GM12878 (cell line): Measurements from ENCODE around the gene FCHSD2. TPM values are rescaled to one million over a fixed set of nuclear protein-coding genes. Genes with fewer than 3 reads are reported as not detected.
A peak's percentile ranks its signal among the peaks of the same experiment; 100 is the strongest.
"Not testable (repeated sequence)": the region's sequence is repeated elsewhere in the genome, so short reads cannot be mapped to it uniquely, and the experiment has no call there.

Experiments
- ATAC-seq: fragments of 200-7000 bp; cut with Tn5 transposase; 3 replicates; pipeline ENCODE4 v1.9.1; 2020; ENCODE audit warnings: mild to moderate bottlenecking, moderate library complexity
- BruUV-seq: library from RNA; stranded (reverse); fragments of 400-500 nt; replicated peaks from 2 replicates; lab custom pipeline; 2021; lab: Mats Ljungman, UMichigan
- CTCF ChIA-PET: fragments of 300-600 bp; sonication (Branson Sonifier 250); formaldehyde crosslinking; extraction: SDS; loops from one replicate; lab custom pipeline; 2021; ENCODE audit warnings: inconsistent platforms; lab: Yijun Ruan, JAX
- POLR2A ChIA-PET: fragments of 350-600 bp; formaldehyde crosslinking; extraction: SDS; loops from one replicate; lab custom pipeline; 2021; ENCODE audit warnings: inconsistent platforms; lab: Charles Lee
- RAD21 ChIA-PET: fragments of 300-600 bp; sonication (Branson Sonifier 250); formaldehyde crosslinking; loops from one replicate; lab custom pipeline; 2023; ENCODE audit warnings: antibody characterized with exemption; ENCODE audit not compliant: unreplicated experiment; lab: Charles Lee
- SMC1A ChIA-PET: fragments of 300-600 bp; sonication (Branson Sonifier 250); formaldehyde crosslinking; loops from one replicate; lab custom pipeline; 2023; ENCODE audit not compliant: unreplicated experiment, uncharacterized antibody; lab: Charles Lee
- DNase-seq: peaks from one replicate; pipeline ENCODE4 v3.0.0-alpha.2; 2011; ENCODE audit warnings: low read depth, low spot score
- FAIRE-seq: peaks from 3 replicates; lab custom pipeline; 2011; peaks lifted over from hg19 to GRCh38; lab: Jason Lieb, UNC
- H2AFZ ChIP-seq: 2 replicates; pipeline ENCODE4 v1.6.0; 2011; ENCODE audit warnings: low read depth, low read length, control low read depth; ENCODE audit not compliant: control insufficient read depth
- H3K27ac ChIP-seq: 2 replicates; pipeline ENCODE4 v1.5.1; 2011; ENCODE audit warnings: control low read depth; ENCODE audit not compliant: control insufficient read depth, insufficient read depth
- H3K27me3 ChIP-seq, 2 experiments: replicated peaks in 1 of 2; 2 replicates each; pipeline versions ENCODE4 v1.6.0 to v1.6.1; 2011; ENCODE audit warnings: low read length in 1 of 2; ENCODE audit not compliant: control insufficient read depth in 2 of 2, insufficient read depth in 2 of 2
- H3K36me3 ChIP-seq, 2 experiments: 2 replicates each; pipeline ENCODE4 v1.5.1; 2011; ENCODE audit warnings: low read length in 1 of 2; ENCODE audit not compliant: control insufficient read depth in 2 of 2, insufficient read depth in 2 of 2
- H3K4me1 ChIP-seq: 2 replicates; pipeline ENCODE4 v1.6.1; 2011; ENCODE audit warnings: mild to moderate bottlenecking, low read length, moderate library complexity, mixed read lengths; ENCODE audit not compliant: control insufficient read depth, insufficient read depth
- H3K4me2 ChIP-seq: 2 replicates; pipeline ENCODE4 v1.6.0; 2011; ENCODE audit warnings: control low read depth; ENCODE audit not compliant: control insufficient read depth, insufficient read depth
- H3K4me3 ChIP-seq: fragments of 200-600 bp; sonication (generic); 2 replicates; pipeline ENCODE4 v1.5.1; 2016
- H3K79me2 ChIP-seq: 2 replicates; pipeline ENCODE4 v1.6.0; 2011; ENCODE audit warnings: low read length; ENCODE audit not compliant: control insufficient read depth, insufficient read depth
- H3K9ac ChIP-seq: 2 replicates; pipeline ENCODE4 v1.8.0; 2011; ENCODE audit warnings: low read length, control low read depth, mixed read lengths; ENCODE audit not compliant: control insufficient read depth, insufficient read depth
- H3K9me3 ChIP-seq: replicated peaks from 3 replicates; pipeline ENCODE4 v1.5.1; 2011; ENCODE audit warnings: mild to moderate bottlenecking, low read length; ENCODE audit not compliant: control insufficient read depth, insufficient read depth
- H4K20me1 ChIP-seq: 2 replicates; pipeline ENCODE4 v1.6.0; 2011; ENCODE audit not compliant: control insufficient read depth, insufficient read depth
- ASH2L ChIP-seq: fragments of 300-600, 200-600 bp; sonication (generic); IDR thresholded peaks from 2 replicates; pipeline ENCODE4 v1.6.1; 2017; ENCODE audit warnings: low read depth, mild to moderate bottlenecking, borderline replicate concordance
- MTA2 ChIP-seq: fragments of 450-650 bp; IDR thresholded peaks from 2 replicates; pipeline ENCODE4 v1.6.1; 2016; ENCODE audit warnings: low read depth, mild to moderate bottlenecking, moderate library complexity
- SPI1 ChIP-seq: IDR thresholded peaks from 2 replicates; pipeline ENCODE4 v1.6.1; 2011; ENCODE audit warnings: low read depth, mild to moderate bottlenecking, low read length, moderate library complexity, borderline replicate concordance; ENCODE audit not compliant: insufficient read depth
- WGBS: methylation state at CpG from one replicate; pipeline ENCODE4 v1.1.6; 2016; ENCODE audit warnings: low lambda C conversion rate; ENCODE audit not compliant: insufficient replicate concordance, insufficient coverage; ENCODE audit errors: missing lambda C conversion rate; 5-methylcytosine and 5-hydroxymethylcytosine counted together
- in situ Hi-C: fragments of 300-500 bp; cut with MboI; formaldehyde crosslinking; loops from 9 replicates; pipeline ENCODE4 v1.14.3; 2018; ENCODE audit warnings: mixed read lengths
- intact Hi-C: fragments of 100-400 bp; cut with micrococcal nuclease; formaldehyde crosslinking; loops from one replicate; pipeline ENCODE4 v1.14.2; 2022; ENCODE audit not compliant: unreplicated experiment
- polyA plus RNA-seq, 11 experiments: library from polyadenylated mRNA; depleted of rRNA in 4 of 11; unstranded in 6 of 11; stranded (reverse) in 5 of 11; fragments of >200 nt; fragmentation: Nextera tagmentation in 4 of 11; fragmentation: Illumina TruSeq in 1 of 11; extraction: Ambion mirVana in 4 of 11; extraction: Trizol in 1 of 11; gene quantifications; 1 replicate in 1 of 11; 2 replicates in 10 of 11; pipeline versions ENCODE4 v1.2.1 to v1.2.3, GENCODE V29; 2011 to 2016; ENCODE audit warnings: inconsistent platforms in 2 of 11, missing spikeins in 2 of 11, low read depth in 1 of 11
- total RNA-seq, 4 experiments: library from RNA; depleted of rRNA in 3 of 4; stranded (reverse); fragments of >200 nt in 3 of 4; fragmentation: Illumina TruSeq in 1 of 4; extraction: Trizol in 1 of 4; gene quantifications; 2 replicates each; pipeline versions ENCODE4 v1.2.1 to v1.2.3, GENCODE V29; 2013 to 2021
- TF ChIP-seq, protein P1 (sequence below): fragments of 450-650 bp; IDR thresholded peaks from 2 replicates; pipeline ENCODE4 v1.6.1; 2018; ENCODE audit warnings: borderline replicate concordance, mild to moderate bottlenecking; ENCODE audit not compliant: partially characterized antibody

FCHSD2 gene
- total and polyA plus RNA-seq, 10 of the 15 experiments (the other 5 are each of a cell fraction or from before 2014, with no cell fraction given), result 13.2 to 89.8 (median 47.8) TPM

DNA sequence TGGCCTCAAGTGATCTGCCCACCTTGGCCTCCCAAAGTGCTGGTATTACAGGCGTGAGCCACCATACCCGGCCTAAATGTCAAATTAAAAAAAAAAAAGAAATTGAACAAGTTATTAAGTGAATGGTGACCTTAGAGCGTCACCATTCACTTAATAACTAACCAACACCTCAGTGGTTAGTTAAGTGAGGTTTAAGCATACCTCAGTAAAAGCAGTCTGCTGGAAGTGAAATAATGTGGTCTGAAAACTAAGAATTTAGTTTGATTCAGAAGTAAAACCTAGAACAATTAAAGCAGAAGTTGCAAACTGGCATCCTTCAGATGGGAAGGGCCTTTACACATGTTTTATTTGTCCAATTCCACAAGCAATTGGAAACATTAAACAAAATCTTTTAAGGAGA is 71.5 kb downstream of the FCHSD2 start (continued):
- peak; percentile 29; the same call in 1 of the 2 replicates for TF ChIP-seq SPI1
- no peak for TF ChIP-seq ASH2L
- TF ChIP-seq, protein P1, sequence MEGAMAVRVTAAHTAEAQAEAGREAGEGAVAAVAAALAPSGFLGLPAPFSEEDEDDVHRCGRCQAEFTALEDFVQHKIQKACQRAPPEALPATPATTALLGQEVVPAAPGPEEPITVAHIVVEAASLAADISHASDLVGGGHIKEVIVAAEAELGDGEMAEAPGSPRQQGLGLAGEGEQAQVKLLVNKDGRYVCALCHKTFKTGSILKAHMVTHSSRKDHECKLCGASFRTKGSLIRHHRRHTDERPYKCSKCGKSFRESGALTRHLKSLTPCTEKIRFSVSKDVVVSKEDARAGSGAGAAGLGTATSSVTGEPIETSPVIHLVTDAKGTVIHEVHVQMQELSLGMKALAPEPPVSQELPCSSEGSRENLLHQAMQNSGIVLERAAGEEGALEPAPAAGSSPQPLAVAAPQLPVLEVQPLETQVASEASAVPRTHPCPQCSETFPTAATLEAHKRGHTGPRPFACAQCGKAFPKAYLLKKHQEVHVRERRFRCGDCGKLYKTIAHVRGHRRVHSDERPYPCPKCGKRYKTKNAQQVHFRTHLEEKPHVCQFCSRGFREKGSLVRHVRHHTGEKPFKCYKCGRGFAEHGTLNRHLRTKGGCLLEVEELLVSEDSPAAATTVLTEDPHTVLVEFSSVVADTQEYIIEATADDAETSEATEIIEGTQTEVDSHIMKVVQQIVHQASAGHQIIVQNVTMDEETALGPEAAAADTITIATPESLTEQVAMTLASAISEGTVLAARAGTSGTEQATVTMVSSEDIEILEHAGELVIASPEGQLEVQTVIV, result no peak
- peak; percentile 83 for TF ChIP-seq MTA2

DNA sequence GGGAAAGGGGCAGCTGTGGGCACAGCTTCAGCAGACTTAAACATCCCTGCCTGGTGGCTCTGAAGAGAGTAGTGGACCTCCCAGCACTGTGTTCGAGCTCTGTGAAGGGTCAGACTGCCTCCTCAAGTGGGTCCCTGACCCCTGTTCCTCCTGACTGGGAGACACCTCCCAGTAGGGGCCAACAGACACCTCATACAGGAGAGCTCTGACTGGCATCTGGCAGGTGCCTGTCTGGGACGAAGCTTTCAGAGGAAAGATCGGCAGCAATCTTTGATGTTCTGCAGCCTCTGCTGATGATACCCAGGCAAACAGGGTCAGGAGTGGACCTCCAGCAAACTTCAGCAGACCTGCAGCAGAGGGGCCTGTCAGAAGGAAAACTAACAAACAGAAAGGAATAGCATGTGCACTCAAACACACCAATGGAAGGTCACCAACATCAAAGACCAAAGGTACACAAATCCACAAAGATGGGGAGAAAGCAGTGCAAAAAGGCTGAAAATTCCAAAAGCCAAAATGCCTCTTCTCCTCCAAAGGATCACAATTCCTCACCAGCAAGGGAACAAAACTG is 80.2 kb downstream of the FCHSD2 start:
- BruUV-seq, H3K27me3 ChIP-seq, CTCF ChIA-PET, POLR2A ChIA-PET, DNase-seq, H3K36me3 ChIP-seq, intact Hi-C loops, RAD21 ChIA-PET, in situ Hi-C loops, H3K4me3 ChIP-seq, FAIRE-seq, H3K4me1 ChIP-seq, H4K20me1 ChIP-seq, H3K9me3 ChIP-seq, ATAC-seq, H3K4me2 ChIP-seq, H2AFZ ChIP-seq, H3K9ac ChIP-seq, H3K27ac ChIP-seq: not testable (repeated sequence)
- SMC1A ChIA-PET, result interaction anchor here (0.8 to 1.6 kb wide), 4 partner anchors 11 to 22 kb away, joined by 3 to 7 read pairs (median 3); no protein-coding TSS in a partner anchor
- WGBS, result 100% methylated on average over 3 of the region's 3 CpGs
- H3K79me2 ChIP-seq, result peaks cover 41% of the 10 kb centered on the region

DNA sequence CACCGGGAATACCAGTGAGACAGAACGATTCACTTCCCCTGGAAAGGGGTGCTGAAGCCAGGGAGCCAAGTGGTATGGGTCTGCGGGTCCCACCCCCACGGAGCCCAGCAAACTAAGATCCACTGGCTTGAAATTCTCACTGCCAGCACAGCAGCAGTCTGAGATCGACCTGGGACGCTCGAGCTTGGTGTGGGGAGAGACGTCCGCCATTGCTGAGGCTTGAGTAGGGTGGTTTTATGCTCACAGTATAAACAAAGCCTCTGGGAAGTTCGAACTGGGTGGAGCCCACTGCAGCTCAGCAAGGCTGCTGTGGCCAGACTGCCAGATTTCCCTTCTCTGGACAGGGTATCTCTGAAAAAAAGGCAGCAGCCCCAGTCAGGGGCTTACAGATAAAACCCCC is 80.7 kb downstream of the FCHSD2 start:
- H3K27me3 ChIP-seq, H3K9ac ChIP-seq, FAIRE-seq, H3K9me3 ChIP-seq, CTCF ChIA-PET, RAD21 ChIA-PET, intact Hi-C loops, BruUV-seq, H3K27ac ChIP-seq, H3K4me2 ChIP-seq, DNase-seq, H2AFZ ChIP-seq, H4K20me1 ChIP-seq, H3K4me1 ChIP-seq, H3K36me3 ChIP-seq, H3K4me3 ChIP-seq, ATAC-seq, in situ Hi-C loops: not testable (repeated sequence)
- WGBS, result 91% methylated on average over 10 of the region's 10 CpGs
- POLR2A ChIA-PET, result interaction anchor here (0.8 kb wide), 1 partner anchor 14 kb away, joined by 3 read pairs; no protein-coding TSS in a partner anchor
- SMC1A ChIA-PET, result interaction anchor here (1.0 to 1.3 kb wide), 2 partner anchors 11 to 13 kb away, joined by 3 to 7 read pairs; no protein-coding TSS in a partner anchor
- peaks cover 42% of the 10 kb centered on the region for H3K79me2 ChIP-seq
